ENCODE measurements around the gene SORCS1.

Gene SORCS1

DNA sequence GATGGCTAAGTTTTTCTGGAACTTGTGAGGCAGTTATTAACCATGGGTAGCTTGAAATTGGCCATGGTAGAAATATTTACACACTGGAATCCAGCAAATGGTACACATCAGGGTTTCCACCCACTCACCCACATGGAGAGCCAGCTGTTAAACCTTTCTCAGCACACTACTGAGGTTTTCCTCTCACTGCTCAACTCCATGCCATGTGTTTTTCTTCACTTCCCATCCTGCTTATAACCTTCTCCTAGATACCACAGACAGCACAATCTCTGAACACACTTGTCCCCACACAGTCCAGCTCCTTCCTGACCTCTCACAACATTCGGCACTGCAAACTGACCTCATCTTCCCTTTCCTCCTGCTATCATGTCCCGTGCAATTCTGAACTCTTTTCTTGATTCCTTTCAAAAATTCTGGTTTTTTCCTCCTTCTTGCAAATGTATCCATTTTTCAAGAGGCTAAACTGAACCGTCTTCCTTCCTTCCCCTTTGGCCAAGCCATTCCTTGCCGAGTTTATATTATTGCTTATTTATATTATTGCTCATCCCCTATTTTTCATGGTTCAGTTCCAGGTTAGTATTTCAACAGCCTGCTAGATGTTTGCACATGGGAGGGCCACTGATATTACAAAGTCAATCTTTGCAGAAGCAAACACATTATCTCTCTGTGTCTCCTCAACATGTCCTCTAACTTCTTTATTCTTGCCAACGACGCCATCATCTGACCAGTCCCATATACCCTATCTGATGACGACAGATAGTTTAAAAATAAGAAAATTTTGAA is 606.4 kb downstream of the SORCS1 start:
- no peaks in the 10 kb centered on the region for H3K9me2 ChIP-seq (replicated peaks; ENCODE audit: control insufficient read depth, low read length)
- H3F3A ChIP-seq (ENCODE audit: control insufficient read depth, insufficient read depth): no peaks in the 10 kb centered on the region
- H3K4me2 ChIP-seq (ENCODE audit: low read length): no peak overlapping the region
- H3K27me3 ChIP-seq (ENCODE audit: control insufficient read depth, low read length): no peaks in the 10 kb centered on the region
- no peaks in the 10 kb centered on the region for H4K20me1 ChIP-seq (ENCODE audit: control insufficient read depth, insufficient read depth, low read depth, low read length)
- no peaks in the 10 kb centered on the region for H3K9me3 ChIP-seq (ENCODE audit: control insufficient read depth, insufficient read depth, low read length)
- H3K27ac ChIP-seq (ENCODE audit: low read depth, low read length): no peak overlapping the region
- H3K4me1 ChIP-seq (ENCODE audit: control insufficient read depth, low read length): no peaks in the 10 kb centered on the region
- TF ChIP-seq, protein P1, sequence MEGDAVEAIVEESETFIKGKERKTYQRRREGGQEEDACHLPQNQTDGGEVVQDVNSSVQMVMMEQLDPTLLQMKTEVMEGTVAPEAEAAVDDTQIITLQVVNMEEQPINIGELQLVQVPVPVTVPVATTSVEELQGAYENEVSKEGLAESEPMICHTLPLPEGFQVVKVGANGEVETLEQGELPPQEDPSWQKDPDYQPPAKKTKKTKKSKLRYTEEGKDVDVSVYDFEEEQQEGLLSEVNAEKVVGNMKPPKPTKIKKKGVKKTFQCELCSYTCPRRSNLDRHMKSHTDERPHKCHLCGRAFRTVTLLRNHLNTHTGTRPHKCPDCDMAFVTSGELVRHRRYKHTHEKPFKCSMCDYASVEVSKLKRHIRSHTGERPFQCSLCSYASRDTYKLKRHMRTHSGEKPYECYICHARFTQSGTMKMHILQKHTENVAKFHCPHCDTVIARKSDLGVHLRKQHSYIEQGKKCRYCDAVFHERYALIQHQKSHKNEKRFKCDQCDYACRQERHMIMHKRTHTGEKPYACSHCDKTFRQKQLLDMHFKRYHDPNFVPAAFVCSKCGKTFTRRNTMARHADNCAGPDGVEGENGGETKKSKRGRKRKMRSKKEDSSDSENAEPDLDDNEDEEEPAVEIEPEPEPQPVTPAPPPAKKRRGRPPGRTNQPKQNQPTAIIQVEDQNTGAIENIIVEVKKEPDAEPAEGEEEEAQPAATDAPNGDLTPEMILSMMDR (IDR thresholded peaks at IDR 0.05; ENCODE audit: low read depth, low read length, poor library complexity, severe bottlenecking): no peak
- no peak for TF ChIP-seq EZH2phosphoT487 (IDR thresholded peaks at IDR 0.05; ENCODE audit: borderline replicate concordance, low read length)
- H3K36me3 ChIP-seq (ENCODE audit: control insufficient read depth, low read length): no peaks in the 10 kb centered on the region
- H3K79me2 ChIP-seq (ENCODE audit: control insufficient read depth, low read length): no peaks in the 10 kb centered on the region
- no peak overlapping the region for H3K4me3 ChIP-seq (ENCODE audit: low read length)

DNA sequence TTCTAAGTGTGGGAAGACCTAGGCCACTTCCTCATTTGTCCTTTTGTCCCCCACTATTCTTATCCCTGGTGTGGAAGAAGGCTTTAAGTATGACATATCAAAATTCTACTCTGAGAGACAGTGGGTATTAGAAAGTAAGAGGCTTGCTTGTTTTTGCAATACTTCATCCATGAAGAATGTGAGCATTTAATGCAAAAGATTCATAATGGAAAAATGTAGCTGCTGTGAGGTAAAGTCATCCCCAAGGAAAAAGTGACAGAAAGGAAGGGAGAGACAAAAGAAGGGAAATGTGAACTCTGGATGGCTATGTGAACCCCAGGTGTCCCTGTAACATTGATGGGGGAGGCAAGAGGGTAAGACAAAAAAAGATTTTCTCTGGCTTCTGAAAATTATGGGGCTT is 607.5 kb downstream of the SORCS1 start:
- Histone ChIP-seq H3K4me2 (ENCODE audit: low read length) (no peak overlapping the region), H3K36me3 (ENCODE audit: control insufficient read depth, low read length) (no peaks in the 10 kb centered on the region), H3F3A (ENCODE audit: control insufficient read depth, insufficient read depth) (no peaks in the 10 kb centered on the region), H4K20me1 (ENCODE audit: control insufficient read depth, insufficient read depth, low read depth, low read length) (no peaks in the 10 kb centered on the region), H3K9me2 (replicated peaks; ENCODE audit: control insufficient read depth, low read length) (no peaks in the 10 kb centered on the region), H3K79me2 (ENCODE audit: control insufficient read depth, low read length) (no peaks in the 10 kb centered on the region), H3K9me3 (ENCODE audit: control insufficient read depth, insufficient read depth, low read length) (no peaks in the 10 kb centered on the region), H3K27ac (ENCODE audit: low read depth, low read length) (no peak overlapping the region), H3K4me3 (ENCODE audit: low read length) (no peak overlapping the region), H3K4me1 (ENCODE audit: control insufficient read depth, low read length) (no peaks in the 10 kb centered on the region), H3K27me3 (ENCODE audit: control insufficient read depth, low read length) (no peaks in the 10 kb centered on the region)
- TF ChIP-seq, protein P1 (IDR thresholded peaks at IDR 0.05; ENCODE audit: low read depth, low read length, poor library complexity, severe bottlenecking): no peak
- no peak for TF ChIP-seq EZH2phosphoT487 (IDR thresholded peaks at IDR 0.05; ENCODE audit: borderline replicate concordance, low read length)

DNA sequence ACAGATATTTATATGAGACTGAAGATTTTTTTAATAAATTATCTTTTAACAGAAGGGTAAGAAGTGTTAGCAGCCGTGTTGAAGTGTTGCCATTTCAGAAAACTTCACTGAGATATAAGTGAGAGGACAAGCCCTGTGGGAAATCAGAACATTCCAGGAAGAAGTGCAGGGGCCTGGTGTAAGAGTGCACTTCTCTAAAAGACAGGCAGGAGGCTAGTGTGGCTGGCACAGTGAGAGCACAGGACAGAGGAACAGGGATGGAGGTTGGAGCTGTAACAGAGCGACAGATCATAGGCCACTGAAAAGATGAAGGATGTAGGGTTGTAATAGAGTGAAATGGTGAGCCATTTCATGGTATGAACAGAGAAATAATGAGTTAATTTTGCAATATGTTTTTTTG is 608.9 kb downstream of the SORCS1 start:
- Histone ChIP-seq H3K79me2 (ENCODE audit: control insufficient read depth, low read length) (no peaks in the 10 kb centered on the region), H3K36me3 (ENCODE audit: control insufficient read depth, low read length) (no peaks in the 10 kb centered on the region), H3F3A (ENCODE audit: control insufficient read depth, insufficient read depth) (no peaks in the 10 kb centered on the region), H3K9me3 (ENCODE audit: control insufficient read depth, insufficient read depth, low read length) (no peaks in the 10 kb centered on the region), H4K20me1 (ENCODE audit: control insufficient read depth, insufficient read depth, low read depth, low read length) (no peaks in the 10 kb centered on the region), H3K4me2 (ENCODE audit: low read length) (no peak overlapping the region), H3K9me2 (replicated peaks; ENCODE audit: control insufficient read depth, low read length) (no peaks in the 10 kb centered on the region), H3K27ac (ENCODE audit: low read depth, low read length) (no peak overlapping the region), H3K4me3 (ENCODE audit: low read length) (no peak overlapping the region), H3K27me3 (ENCODE audit: control insufficient read depth, low read length) (no peaks in the 10 kb centered on the region), H3K4me1 (ENCODE audit: control insufficient read depth, low read length) (no peaks in the 10 kb centered on the region)
- no peak for TF ChIP-seq EZH2phosphoT487 (IDR thresholded peaks at IDR 0.05; ENCODE audit: borderline replicate concordance, low read length)
- TF ChIP-seq, protein P1 (IDR thresholded peaks at IDR 0.05; ENCODE audit: low read depth, low read length, poor library complexity, severe bottlenecking): no peak
